Tibial nerve (tissue), 4 donors: Measurements from ENCODE around the gene TXNDC8. TPM values are rescaled to one million over a fixed set of nuclear protein-coding genes. Genes with fewer than 3 reads are reported as not detected.
A peak's percentile ranks its signal among the peaks of the same experiment; 100 is the strongest.
"Not testable (repeated sequence)": the region's sequence is repeated elsewhere in the genome, so short reads cannot be mapped to it uniquely, and the experiment has no call there.

Source experiments
- DNase-seq, 2 donors: peaks; one replicate each; pipeline ENCODE4 v3.0.0-alpha.2; 2019; ENCODE audit warnings: low spot score in 2 of 2
- H3K27ac ChIP-seq, 4 donors: fragments of 200-600 bp; sonication (generic) in 3 of 4; one replicate each; pipeline ENCODE4 v1.5.1; 2017 to 2019; ENCODE audit warnings: mild to moderate bottlenecking in 1 of 4
- H3K27me3 ChIP-seq, 2 donors: fragments of 200-600 bp; sonication (generic) in 1 of 2; one replicate each; pipeline versions ENCODE4 v1.5.1 to v1.6.0; 2017 to 2019
- H3K36me3 ChIP-seq, 3 donors: fragments of 200-600 bp; sonication (generic); one replicate each; pipeline ENCODE4 v1.5.1; 2018 to 2019
- H3K4me1 ChIP-seq, 4 donors: fragments of 200-600 bp; sonication (generic) in 3 of 4; one replicate each; pipeline ENCODE4 v1.5.1; 2017 to 2019
- H3K4me3 ChIP-seq, 4 donors: fragments of 200-600 bp; sonication (generic) in 3 of 4; one replicate each; pipeline ENCODE4 v1.5.1; 2017 to 2019; ENCODE audit warnings: mild to moderate bottlenecking in 1 of 4, moderate library complexity in 1 of 4
- H3K9me3 ChIP-seq, 4 donors: fragments of 200-600 bp; sonication (generic) in 3 of 4; one replicate each; pipeline ENCODE4 v1.5.1; 2017 to 2019
- EP300 ChIP-seq, 2 donors: sonication (generic); formaldehyde crosslinking; IDR thresholded peaks; one replicate each; pipeline ENCODE4 v1.6.1; 2017; ENCODE audit warnings: antibody characterized with exemption in 2 of 2, mild to moderate bottlenecking in 1 of 2
- POLR2A ChIP-seq, 2 donors: fragments of 450-650 bp; IDR thresholded peaks; one replicate each; pipeline ENCODE4 v1.6.1; 2017; ENCODE audit warnings: antibody characterized with exemption in 2 of 2, mild to moderate bottlenecking in 2 of 2, moderate library complexity in 2 of 2
- WGBS, 2 donors: methylation state at CpG; one replicate each; pipeline ENCODE4 v1.1.5; 2018; 5-methylcytosine and 5-hydroxymethylcytosine counted together
- total RNA-seq, 4 donors: library from RNA; depleted of rRNA; stranded (reverse); fragments of >200 nt; gene quantifications; one replicate each; pipeline ENCODE4 v1.1.0, GENCODE V29; 2016
- TF ChIP-seq, protein P1 (sequence below), 5 experiments: fragments of 200-600 bp in 3 of 5; fragments of 450-650 bp in 2 of 5; sonication (generic) in 3 of 5; IDR thresholded peaks; one replicate each; pipeline ENCODE4 v1.5.1; 2016 to 2019; ENCODE audit warnings: antibody characterized with exemption in 5 of 5, mild to moderate bottlenecking in 3 of 5, moderate library complexity in 2 of 5

TXNDC8 gene
- total RNA-seq, 4 donors from 2014 or later, result not detected

DNA sequence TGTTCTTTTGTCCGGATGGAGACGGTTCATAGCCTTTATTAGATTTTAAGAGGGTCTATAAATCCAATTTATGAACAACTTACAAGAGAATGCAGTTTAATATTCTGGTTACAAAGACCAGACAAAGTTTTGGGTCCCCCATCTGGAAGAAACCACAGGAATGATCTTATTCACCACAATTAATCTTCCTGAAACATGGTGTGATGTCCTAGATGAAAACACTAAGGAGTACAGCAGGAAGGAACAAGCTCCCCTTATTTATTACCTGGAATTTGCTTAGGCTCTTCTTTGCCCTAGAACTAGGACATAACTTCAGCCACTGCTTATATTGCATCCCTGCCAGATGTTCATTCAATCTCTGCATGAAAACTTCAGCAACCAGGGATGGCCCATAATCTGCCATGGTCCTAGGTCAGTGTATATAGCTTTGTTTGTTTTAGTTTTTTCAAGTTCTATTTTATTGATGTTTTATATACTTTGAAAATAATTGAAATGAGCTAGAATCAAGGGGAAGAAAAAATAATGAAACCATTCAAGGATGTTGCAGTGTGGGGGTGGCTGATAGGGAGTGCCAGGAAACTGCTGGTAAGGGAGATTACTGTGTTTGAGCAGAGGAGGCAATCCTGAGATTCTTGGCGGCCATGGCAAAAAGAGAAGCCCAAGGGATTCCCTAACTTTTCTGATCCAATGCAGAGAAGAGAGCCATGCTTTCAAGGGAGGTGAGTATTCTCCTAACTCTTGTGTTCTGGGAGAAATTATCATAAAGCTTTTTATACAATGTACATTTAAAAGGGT is 16.8 kb downstream of the TXNDC8 start:
- 58 to 63% methylated on average over 3 of the region's 3 CpGs for WGBS, 2 donors
- H3K36me3 ChIP-seq, result no peaks in the 10 kb centered on the region
- no peaks in the 10 kb centered on the region for H3K27me3 ChIP-seq
- TF ChIP-seq EP300 (IDR thresholded peaks at IDR 0.05) (no peak), POLR2A (IDR thresholded peaks at IDR 0.05) (no peak)
- TF ChIP-seq, protein P1, sequence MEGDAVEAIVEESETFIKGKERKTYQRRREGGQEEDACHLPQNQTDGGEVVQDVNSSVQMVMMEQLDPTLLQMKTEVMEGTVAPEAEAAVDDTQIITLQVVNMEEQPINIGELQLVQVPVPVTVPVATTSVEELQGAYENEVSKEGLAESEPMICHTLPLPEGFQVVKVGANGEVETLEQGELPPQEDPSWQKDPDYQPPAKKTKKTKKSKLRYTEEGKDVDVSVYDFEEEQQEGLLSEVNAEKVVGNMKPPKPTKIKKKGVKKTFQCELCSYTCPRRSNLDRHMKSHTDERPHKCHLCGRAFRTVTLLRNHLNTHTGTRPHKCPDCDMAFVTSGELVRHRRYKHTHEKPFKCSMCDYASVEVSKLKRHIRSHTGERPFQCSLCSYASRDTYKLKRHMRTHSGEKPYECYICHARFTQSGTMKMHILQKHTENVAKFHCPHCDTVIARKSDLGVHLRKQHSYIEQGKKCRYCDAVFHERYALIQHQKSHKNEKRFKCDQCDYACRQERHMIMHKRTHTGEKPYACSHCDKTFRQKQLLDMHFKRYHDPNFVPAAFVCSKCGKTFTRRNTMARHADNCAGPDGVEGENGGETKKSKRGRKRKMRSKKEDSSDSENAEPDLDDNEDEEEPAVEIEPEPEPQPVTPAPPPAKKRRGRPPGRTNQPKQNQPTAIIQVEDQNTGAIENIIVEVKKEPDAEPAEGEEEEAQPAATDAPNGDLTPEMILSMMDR (IDR thresholded peaks at IDR 0.05), result no peak
- DNase-seq, result no peak
- peaks cover 0 to 15% (median 0%) of the 10 kb centered on the region in 4 donors for H3K4me1 ChIP-seq
- H3K4me3 ChIP-seq, result no peak overlapping the region
- no peaks in the 10 kb centered on the region for H3K9me3 ChIP-seq
- H3K27ac ChIP-seq, result no peak overlapping the region

DNA sequence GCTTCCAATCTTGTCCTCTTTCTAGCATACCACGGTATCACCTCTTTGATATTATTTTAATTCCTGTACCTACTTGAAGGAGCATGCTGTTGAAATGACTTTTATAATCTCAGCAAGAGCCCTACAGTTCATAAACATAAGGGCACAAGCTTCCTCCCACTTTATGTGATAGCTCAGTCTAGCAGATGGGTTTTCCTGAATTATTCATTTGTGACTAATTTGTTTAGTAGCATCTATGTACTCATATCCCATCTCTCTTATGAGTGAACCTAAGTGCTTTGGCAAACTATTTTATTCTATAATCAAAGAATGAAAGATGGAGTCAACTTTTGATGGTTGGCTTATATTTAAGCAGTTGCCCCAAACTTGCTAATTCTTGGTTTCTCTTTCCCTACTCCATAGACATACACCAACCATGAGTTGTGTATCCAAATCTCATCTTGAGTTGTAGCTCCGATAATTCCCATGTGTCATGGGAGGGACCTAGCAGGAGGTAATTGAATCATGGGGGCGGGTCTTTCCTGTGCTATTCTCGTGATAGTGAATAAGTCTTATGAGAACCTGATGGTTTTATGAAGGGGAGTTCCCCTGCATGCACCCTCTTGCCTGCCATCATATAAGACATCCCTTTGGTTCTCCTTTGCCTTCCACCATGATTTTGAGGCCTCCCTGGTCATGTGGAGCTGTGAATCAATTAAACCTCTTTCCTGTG is 17.7 kb downstream of the TXNDC8 start:
- Histone ChIP-seq H3K27ac (no peak overlapping the region), H3K36me3 (no peaks in the 10 kb centered on the region), H3K27me3 (no peaks in the 10 kb centered on the region), H3K4me3 (no peak overlapping the region), H3K4me1 (peaks cover 0 to 15% (median 0%) of the 10 kb centered on the region in 4 donors), H3K9me3 (no peaks in the 10 kb centered on the region)
- 80 to 94% methylated on average over 4 of the region's 4 CpGs for whole genome bisulfite sequencing, 2 donors
- no peak for DNase-seq
- TF ChIP-seq, protein P1 (IDR thresholded peaks at IDR 0.05), result no peak
- TF ChIP-seq EP300 (IDR thresholded peaks at IDR 0.05) (no peak), POLR2A (IDR thresholded peaks at IDR 0.05) (no peak)

DNA sequence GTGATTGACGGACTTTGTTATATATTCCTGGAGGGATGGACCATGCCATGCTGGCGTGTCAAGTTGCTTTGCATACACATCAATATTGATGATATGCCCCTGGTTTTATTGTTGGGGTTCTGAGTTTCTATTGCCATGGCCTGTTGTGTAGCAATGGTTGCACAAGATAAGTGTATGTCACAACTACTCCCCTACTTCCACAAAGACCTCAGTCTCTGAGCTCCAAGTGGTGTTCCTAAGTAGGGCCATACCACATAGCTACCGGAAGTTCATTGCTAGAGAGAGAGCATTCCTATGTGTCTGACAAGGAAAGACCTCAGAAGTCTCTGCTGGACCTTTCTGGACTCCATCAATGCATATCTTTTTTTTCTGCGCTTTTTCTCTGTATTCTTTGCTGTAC is 19.8 kb downstream of the TXNDC8 start:
- H3K27me3 ChIP-seq, result no peaks in the 10 kb centered on the region
- WGBS, 2 donors, result 93 to 94% methylated on average over 4 of the region's 4 CpGs

DNA sequence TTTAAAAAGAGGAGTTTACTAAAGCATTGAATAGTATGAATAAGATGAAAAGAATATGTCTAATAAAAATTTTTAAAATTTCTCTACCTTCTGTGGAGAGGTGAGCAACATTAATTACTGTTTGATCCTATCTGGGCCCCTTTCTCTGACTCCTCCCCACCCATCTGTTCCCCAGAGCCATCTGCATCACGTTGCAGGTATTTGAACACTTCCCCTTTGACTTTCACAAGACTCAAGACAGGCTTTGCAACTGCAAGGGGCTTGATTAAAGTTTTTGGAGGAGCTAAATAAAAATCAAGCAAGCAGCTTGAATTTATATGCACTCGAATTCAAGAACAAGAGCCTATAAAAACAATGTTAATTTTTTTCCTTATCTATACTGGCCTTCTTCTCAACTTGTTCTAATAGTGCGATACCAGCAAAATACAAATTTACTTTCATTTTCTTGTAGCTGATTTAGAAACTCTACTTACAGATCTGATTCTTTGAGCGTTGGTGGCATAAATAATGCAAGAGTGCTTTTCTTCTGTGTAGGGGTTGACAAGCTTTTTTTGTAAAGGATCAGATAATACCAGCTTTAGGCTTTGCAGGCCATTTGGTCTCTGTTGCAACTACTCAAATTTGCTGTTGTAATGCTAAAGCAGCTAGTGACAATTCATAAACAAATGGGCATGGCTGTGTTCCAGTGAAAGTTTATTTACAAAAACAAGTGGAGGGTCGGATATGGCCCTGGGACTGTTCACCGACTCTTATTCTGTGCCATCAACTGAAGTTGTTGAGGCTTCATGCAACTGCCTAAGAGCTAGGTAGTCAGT is 21.2 kb downstream of the TXNDC8 start:
- Histone ChIP-seq H3K9me3 (no peaks in the 10 kb centered on the region), H3K4me3 (peak overlapping the region in 2 of 4 donors; percentile 9 to 18), H3K27me3 (no peaks in the 10 kb centered on the region), H3K36me3 (no peaks in the 10 kb centered on the region), H3K27ac (peak overlapping the region in 1 of 4 donors; percentile 34), H3K4me1 (peaks cover 0 to 15% (median 0%) of the 10 kb centered on the region in 4 donors)
- 24 to 31% methylated on average over 6 of the region's 6 CpGs for WGBS, 2 donors
- TF ChIP-seq, protein P1 (IDR thresholded peaks at IDR 0.05), result no peak
- no peak for TF ChIP-seq POLR2A (IDR thresholded peaks at IDR 0.05)
- TF ChIP-seq EP300 (IDR thresholded peaks at IDR 0.05), result no peak
- DNase-seq, result no peak

More for the DNA sequence above, 19.8 kb downstream of the TXNDC8 start:
- Histone ChIP-seq H3K4me1 (peaks cover 0 to 15% (median 0%) of the 10 kb centered on the region in 4 donors), H3K27ac (no peak overlapping the region), H3K36me3 (no peaks in the 10 kb centered on the region), H3K4me3 (no peak overlapping the region), H3K9me3 (no peaks in the 10 kb centered on the region)
- no peak for DNase-seq
- TF ChIP-seq POLR2A (IDR thresholded peaks at IDR 0.05), result no peak
- TF ChIP-seq, protein P1 (IDR thresholded peaks at IDR 0.05), result no peak
- TF ChIP-seq EP300 (IDR thresholded peaks at IDR 0.05), result no peak

DNA sequence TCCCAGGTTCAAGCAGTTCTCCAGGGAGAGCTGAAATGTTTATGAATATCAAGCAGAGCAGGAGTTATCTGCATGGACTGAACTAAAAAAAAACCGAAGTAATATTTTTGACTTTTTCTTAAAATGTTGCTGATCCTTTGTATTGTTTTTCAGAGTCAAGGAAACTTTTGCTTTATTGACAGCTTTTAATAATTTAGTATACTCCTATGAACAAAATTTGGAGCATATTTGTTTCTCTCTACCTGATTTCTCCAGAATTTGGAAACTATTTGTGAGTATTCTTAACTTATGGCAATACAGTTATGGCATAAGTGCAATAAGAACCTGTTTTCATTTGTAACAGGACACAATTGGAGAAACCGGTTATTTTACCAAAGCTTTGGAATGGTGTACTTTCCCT is 25.7 kb downstream of the TXNDC8 start:
- 91 to 96% methylated on average over 2 of the region's 2 CpGs for WGBS, 2 donors
- not testable (repeated sequence) for H3K27ac ChIP-seq, H3K27me3 ChIP-seq, DNase-seq, H3K9me3 ChIP-seq, H3K4me3 ChIP-seq, H3K4me1 ChIP-seq, H3K36me3 ChIP-seq
